GM19043 (cell line): ENCODE results near the gene BMP6.
A peak's percentile ranks its signal among the peaks of the same experiment; 100 is the strongest.
"Not testable (repeated sequence)": the region's sequence is repeated elsewhere in the genome, so short reads cannot be mapped to it uniquely, and the experiment has no call there.

Experiments used
- ATAC-seq: cut with Tn5 transposase; IDR thresholded peaks from one replicate; pipeline ENCODE4 v1.9.1; 2021; ENCODE audit warnings: low read depth; ENCODE audit not compliant: unreplicated experiment

Gene BMP6

DNA sequence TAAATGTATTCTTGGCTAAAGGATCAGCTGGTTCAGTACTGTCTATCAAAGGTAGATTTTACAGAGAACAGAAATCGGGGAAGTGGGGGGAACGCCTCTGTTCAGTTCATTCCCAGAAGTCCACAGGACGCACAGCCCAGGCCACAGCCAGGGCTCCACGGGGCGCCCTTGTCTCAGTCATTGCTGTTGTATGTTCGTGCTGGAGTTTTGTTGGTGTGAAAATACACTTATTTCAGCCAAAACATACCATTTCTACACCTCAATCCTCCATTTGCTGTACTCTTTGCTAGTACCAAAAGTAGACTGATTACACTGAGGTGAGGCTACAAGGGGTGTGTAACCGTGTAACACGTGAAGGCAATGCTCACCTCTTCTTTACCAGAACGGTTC lies 154.8 kb downstream of the BMP6 start:
- no peak for ATAC-seq

DNA sequence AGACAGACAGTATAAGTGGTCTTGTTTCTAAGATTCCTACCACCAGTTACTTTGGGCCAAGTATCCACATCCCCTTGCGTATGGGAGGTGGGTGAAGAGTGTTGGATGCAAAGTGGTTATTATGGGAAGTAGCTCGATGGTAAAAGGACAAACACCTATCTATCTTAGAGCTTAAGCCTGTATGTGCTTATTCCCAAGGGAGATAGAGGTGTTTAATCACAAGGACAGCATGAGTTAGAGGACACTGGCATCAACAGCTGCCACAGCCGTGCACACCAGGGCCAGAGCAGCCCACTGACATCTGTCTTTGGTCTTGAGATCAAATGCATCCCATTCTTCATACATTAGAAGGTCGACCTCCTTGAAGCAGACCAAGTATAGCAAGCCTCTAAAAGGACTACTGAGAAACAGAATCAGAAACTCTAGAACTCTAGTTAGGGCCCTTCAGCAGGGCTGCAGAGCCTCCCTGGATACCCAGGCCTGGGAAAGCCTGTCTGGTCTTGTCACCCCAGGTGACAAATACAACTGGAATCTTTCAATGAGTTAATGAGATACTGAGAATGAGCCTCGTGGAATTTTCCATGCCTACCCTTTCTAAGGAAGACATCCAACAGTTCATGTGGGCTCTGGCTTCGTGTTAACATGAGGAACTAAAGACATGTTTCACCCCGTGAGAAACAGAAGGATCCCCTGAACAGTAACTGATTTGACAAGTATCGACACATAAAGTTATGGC lies 156.0 kb downstream of the BMP6 start:
- no peak for ATAC-seq

DNA sequence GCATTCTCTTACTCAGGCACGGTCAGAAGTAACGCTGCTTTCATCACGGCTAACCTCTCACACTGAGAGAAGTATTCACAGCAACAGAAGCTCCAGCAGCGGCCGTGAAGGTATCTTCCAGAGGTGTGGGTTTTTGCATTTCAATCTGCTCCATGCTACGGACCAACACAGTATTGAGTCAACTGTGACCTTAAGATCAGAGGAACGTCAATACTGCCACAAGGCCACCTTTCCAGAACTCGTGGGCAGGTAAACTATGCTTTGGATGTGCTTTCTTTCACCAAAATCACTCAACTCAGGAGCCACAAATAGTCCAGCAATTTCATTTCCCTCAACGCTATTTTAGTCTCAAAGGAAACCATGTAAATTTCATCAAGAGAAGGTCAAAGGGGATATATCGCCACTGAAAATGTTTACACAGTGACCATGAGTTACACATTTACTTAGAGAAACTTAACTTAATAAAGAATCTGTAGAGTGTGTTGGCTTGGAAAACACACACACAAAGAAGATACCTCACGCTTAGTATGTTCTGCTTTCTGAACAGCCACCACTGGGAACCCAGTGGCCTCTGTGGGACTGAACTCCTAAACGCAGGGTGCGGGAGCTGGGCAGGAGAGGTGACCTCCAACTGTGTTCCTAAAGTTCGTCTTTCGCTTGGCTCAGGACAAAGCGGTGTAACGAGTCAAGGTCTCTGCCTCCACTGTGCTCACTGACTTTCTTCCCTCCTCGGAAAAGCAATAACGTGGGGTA lies 156.8 kb downstream of the BMP6 start:
- no peak for ATAC-seq

DNA sequence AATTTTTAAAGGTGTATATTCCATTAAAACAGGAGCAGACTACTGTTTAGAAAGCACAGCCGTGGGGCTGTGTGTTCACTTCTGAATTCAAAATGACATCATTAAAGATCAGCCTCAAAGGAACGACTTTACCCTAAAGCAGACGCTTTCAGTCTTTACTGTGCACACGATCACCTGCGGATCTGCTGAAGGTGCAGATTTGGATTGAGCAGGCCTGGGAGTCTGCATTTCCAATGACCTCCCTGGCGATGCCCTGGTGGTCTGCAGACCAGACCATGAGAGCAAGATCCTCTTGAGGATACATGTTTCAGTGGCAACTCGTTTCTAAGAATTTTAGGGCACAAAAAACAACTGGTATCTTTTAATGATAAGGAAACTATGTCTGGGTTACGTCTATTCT lies 157.5 kb downstream of the BMP6 start:
- no peak for ATAC-seq

DNA sequence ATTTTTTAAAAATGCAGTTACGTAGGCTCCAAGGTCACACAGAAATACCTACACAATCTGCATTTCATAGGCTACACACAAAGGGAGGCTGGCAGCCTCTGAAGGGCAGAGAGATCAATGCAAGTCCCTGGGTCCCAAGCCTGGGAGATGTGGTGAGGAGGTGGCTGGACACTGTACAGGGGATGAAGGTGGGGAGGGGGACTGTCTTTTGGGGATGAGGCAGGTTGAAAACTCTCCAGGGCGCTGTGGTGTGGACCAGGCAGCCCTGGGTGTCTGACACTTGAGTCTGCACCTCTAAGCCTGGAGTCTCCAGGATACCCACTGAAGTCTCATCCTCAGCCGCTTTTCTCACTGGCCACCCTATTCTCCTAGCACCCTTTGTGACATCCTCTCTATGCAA lies 160.2 kb downstream of the BMP6 start:
- ATAC-seq: no peak

DNA sequence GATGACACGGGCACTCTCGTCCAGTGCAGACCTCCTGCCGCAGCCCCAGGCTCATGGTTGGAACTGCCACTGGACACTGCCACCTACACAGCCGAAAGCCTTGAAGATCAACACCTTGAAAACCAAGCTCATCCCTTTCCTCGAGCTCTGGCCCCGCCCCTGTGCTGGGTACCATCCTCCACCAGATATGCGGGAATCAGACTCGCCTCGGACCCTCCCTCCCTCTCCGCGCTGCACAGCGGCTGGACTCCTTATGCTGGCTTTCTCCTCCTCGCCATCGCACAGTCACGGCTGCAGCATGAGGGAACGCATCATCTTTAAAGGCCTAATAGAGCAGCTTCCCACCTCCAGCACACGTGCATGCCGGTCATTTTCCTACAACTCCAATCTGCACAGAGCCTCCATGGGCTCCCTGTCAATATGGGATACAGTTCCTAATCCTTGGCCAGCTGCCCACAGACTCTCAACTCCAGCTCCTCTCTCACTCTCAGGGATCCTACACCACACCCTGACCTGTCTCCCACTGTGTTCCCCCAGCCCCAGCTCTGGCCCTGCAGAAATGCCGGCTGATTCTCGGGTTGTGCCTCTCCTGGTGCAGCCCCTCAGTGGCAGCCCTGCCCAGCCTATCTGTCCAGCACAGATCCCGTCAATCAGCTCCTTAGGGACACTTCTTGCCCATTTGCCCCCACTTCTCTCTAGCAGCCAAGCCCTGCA lies 161.5 kb downstream of the BMP6 start:
- no peak for ATAC-seq

DNA sequence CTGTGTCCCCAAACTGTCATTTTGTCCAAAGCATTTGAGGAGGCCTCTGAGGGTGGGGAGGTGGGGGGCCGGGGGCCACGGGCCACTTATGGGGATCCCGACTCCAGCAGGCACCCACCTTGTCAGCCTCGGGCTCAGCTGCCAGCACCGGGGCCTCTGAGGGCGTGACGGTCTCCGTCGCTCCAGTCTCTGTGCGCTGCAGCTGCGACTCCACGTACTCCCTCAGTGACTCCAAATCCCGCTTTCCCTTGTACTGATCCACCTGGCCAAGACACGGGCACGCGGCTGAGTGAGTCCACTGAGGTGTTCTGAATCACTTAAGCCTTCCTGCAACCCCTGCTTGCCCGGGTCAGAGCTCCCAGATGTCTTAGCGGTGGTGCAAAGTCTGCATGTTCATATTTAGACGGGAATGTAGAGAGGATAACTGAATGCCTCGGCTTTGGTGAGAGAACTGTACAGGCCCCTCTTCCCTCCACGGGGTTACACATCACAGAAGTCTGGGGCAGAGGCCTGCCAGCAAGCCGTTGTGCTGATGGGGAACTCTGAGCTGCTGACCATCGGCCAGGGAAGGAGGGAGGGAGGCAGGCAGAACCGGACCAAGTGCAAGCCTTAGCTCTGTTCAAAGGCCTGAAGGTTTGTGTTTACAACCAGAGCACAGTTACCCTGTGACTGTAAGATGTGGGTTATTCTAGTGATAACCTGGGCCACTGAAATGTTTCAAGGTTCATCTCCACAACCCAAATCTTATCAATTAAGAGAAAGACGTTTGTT lies 162.9 kb downstream of the BMP6 start:
- no peak for ATAC-seq

DNA sequence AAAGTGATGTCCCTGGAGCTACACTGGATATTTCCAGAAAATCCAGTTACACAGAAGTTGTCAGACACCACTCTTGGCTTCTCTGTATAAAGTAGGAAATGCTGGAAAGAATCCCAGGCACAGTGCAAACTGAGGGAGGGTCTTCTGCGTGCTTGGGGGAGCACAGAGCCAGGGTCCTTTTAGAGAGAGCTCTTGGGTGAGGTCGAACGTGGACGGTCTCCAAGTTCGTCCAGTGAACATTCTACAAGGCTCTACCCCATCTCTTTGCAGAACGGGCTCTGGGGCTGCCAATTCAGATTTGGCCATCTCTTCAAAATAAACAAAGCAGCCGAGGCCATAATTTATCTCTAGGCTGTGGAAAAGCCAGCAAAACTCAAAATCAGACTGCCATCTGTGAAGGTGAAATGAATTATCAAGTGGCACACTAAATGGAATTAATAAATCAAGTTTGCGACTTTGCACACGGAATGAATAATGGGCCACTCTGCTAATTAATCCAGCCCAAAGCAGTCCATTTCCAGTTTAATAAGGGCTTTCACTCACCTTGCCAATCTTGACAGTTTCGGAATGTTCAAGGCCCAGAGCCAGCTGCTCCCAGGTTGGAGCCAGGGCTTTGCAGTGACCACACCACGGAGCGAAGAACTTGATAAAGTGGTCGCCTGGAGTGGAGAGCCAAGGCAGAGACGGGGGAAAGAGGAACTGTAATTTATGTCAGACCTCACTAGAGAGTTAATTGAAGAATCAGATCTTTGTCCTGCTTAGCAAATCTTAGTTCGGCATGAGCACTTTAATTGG lies 165.4 kb downstream of the BMP6 start:
- no peak for ATAC-seq

DNA sequence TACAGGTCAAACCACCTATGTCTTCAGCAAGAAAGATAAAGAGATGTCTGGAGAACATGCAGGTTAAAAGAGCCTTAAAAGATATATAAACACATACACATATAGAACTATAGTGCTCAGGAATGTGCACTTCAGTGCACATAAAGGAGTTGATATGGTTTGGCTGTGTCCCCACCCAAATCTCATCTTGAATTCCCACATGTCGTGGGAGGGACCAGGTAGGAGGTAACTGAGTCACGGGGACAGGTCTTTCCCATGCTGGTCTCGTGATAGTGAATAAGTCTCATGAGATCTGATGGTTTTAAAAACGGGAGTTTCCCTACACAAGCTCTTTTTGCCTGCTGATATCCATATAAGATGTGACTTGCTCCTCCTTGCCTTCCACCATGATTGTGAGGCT lies 166.5 kb downstream of the BMP6 start:
- not testable (repeated sequence) for ATAC-seq

DNA sequence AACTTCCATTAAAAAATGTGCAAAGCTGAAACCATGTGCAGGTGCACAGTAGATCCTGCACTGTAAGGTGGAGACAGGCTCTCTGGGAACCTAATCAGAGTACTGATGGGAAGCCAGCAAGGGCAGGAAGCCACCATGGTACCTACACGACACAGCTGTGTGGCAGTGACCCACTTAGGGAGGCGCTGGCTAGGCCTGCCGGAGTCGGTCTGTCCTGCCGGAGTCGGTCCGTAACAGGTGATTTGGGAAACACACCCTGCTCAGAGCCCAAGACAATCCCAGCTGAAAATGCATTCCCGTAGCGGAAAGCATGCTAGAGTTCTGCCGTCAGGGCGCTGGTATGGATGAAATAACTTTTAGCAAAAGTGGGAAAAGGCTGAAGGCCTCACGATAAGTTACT lies 167.4 kb downstream of the BMP6 start:
- no peak for ATAC-seq

DNA sequence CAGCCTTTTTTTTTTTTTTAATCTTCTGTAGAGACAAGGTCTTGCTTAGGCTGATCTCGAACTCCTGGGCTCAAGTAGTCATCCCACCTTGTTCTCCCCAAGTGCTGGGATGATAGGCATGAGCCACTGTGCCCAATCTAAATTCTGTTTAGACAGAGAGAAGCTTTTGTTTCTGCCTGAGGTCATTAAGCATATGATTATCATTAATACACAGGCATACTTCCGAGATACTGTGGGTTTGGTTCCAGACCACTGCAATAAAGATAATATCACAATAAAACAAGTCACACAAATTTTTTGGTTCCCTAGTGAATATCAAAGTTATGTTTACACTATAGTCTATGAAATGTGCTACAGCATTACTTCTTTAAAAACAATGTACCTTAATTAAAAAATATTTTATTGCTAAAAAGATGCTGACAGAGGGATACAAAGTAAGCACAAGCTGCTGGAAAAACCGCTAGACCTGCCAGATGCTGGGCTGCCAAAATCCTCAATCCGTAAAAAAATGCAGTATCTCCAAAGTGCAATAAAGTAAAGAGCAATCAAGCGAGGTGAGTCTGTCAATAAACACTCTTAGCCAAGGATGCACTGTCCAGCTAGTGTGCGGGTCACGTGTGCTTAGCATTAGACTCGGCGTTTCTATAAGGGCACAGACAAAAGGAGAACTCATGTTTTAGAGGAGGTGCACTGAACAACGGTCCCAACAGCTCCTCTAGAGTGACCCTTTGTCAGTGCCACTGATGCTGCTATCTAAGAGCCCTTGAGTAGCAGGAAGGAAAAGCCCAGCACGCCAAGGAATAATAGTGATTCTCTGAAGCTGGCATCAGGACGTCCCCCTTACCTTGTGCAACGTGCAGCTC lies 168.6 kb downstream of the BMP6 start:
- no peak for ATAC-seq

DNA sequence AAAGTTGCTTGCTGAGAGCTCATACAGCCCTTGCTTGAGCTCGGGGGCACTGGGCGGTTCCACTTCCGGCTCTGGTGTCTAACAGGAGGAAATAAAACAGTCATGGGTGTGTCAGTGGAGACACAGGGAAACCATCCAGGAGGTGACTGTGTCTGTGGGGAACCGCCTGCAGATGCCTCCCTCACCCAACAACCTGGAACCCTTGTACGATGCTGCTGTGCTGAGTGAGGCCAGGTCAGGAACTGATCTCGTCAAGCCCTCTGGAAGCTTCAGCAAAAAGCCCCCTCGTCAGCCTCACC lies 169.2 kb downstream of the BMP6 start:
- no peak for ATAC-seq

DNA sequence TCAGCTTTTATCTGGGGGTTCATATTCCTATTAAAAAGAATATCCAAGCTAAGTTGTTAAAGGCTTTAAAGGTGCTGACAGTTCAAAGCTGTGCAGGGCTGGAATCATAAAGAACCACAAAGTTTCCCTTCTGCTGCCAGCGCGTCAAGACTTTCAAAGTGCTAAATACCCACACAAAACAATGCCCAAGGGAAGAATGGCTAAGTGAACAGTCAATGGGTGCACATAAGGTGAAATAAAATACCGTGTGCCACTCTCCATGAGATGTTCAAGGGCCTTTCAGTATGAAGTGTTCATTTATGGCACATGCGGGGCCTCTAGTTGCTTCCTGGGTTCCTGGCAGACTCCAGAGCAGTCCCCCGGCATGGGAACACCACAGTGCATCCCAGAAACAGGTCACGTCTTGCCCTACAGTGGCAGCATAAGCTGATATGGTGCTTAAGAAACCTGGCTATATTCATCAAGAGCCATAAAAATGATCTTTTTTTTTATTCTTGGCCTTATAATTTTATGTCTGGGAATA lies 170.6 kb downstream of the BMP6 start:
- no peak for ATAC-seq

DNA sequence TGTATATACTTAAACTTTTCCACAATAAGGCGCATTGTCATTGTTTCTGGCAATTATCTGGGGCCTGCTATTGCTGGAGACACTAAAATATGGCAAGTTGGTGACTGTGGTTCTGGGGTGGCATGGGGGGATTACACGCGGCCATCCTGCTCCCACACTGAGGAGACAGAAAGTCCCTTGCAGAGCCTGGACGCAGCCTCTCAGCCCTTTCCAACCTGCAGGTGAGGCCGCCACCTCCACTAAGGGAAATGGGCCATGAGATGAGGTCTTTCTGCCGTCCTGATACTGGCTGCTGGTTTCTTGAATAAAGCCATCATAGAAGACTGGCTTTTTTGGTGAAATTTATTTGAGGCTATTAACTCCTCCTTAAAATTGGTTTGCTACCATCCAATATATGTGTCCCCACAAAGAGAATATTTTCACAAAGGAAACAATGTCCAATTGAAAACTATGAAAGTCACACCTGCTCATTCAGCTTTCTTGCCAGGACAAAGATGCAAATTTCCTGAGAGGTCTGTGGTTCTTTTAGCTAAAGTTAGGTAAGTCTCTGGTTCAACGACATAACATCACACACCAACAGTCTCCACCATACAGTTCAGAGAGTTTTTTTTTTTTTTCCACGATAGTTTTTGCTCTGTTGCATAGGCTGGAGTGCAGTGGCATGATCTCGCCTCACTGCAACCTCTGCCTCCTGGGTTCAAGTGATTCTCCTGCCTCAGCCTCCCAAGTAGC lies 171.7 kb downstream of the BMP6 start:
- ATAC-seq: peak; percentile 52

DNA sequence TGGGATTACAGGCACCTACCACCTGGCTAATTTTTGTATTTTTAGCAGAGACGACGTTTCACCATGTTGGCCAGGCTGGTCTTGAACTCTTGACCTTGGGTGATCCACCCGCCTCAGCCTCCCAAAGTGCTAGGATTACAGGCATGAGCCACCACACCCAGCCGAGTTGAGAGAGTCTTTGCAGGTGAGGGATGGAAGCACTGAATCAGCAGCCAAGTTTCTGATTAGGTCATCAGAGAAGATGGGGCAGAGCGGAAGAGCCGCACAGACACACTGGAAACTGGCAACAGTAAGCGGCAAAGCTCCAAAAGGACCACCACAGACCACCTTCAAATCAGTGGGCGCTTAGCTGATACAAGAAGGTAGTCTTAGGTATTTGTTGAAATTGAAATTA lies 172.3 kb downstream of the BMP6 start:
- ATAC-seq: not testable (repeated sequence)

DNA sequence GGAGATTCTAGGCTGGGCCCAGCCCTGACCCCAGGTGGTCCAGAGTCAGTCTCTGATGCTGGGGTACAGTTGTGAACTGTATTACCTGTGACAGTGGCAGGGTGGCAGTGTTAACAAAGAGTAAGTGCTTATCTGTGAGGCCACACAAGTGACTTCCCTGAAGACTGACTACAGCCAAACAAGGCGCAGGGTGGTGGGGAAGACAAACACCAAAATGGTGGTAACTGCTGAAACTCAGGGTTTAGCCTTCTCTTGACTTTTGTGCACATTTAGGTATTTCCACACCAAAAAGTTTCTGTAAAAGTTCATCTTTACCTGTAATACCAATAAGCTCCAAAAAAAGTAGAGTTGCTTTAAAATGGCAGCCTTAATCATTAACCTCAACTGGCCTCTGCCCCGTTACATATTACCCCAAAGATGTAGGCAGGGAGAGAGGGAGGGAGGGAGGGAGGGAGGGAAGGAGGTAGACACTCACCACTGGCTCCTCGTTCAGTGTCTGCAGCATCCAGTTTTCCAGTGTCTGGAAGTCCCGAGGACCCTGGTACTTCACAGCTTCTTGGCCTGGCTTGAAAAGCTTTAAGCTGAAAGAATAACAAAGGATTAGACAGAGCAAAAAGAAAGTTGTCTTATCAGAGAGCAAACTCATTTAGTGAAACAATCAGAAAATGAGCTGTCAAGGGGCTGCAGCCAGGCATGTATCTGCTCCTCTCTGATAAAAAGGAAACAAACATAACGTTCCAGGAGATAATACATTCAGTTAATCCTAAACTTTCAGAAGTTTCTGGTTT lies 173.4 kb downstream of the BMP6 start:
- peak; percentile 47 for ATAC-seq

DNA sequence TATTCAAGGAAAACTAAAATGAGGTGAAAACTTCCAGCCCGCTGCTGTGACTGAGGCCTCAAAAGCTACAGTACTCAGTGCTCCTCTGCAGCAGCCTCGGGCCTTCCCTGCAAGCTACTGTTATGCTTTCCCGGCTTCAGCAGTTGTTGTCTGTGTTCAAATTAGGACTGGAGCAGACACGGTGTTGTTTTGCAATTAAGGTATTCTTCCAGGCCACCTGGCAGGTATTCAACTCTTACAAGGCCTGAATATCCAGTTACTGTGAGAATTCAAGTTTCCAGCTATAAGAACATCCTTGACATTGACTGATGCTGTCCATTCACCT lies 174.0 kb downstream of the BMP6 start:
- ATAC-seq: no peak

DNA sequence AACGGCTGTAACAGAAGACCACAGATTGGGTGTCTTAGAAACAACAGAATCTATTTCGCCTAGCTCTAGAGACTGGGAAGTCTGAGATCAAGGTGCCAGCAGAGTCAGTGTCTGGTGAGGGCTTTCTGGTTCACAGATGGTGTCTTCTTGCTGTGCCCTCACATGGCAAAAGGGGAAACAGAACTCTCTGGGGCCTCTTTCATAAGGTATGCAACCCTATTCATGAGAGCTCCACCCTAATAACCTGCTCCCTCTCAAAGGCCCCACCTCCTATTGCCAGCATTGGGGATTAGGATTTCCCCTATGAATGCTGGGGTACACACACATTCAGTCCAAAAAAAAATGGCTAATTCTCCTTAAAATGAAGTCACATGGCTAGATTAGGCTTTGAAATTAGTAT lies 174.7 kb downstream of the BMP6 start:
- no peak for ATAC-seq
